Lung (tissue), 12 donors: Measurements from ENCODE around the gene LINGO3. TPM values are rescaled to one million over a fixed set of nuclear protein-coding genes. Genes with fewer than 3 reads are reported as not detected.
A peak's percentile ranks its signal among the peaks of the same experiment; 100 is the strongest.

ENCODE experiments used
- ATAC-seq: fragments of 200-7000 bp; cut with Tn5 transposase; one replicate; pipeline ENCODE4 v1.9.1; 2020; ENCODE audit warnings: moderate number of reproducible peaks; ENCODE audit not compliant: insufficient read depth, low FRiP score
- DNase-seq, 3 donors: peaks; one replicate each; pipeline ENCODE4 v3.0.0-alpha.2; 2013 to 2017
- H3K27ac ChIP-seq, 2 donors: one replicate each; pipeline ENCODE4 v1.5.1; 2013; ENCODE audit warnings: mild to moderate bottlenecking in 2 of 2, moderate library complexity in 2 of 2, control low read depth in 1 of 2, inconsistent platforms in 1 of 2, low read depth in 1 of 2, low read length in 1 of 2
- H3K27me3 ChIP-seq, 3 donors: one replicate each; pipeline ENCODE4 v1.5.1; 2013; ENCODE audit warnings: low read length in 2 of 3; ENCODE audit not compliant: control insufficient read depth in 3 of 3, insufficient read depth in 3 of 3
- H3K36me3 ChIP-seq, 4 donors: one replicate each; pipeline ENCODE4 v1.5.1; 2013; ENCODE audit warnings: low read length in 4 of 4, mild to moderate bottlenecking in 1 of 4, moderate library complexity in 1 of 4; ENCODE audit not compliant: control insufficient read depth in 4 of 4, insufficient read depth in 4 of 4
- H3K4me1 ChIP-seq, 5 donors: one replicate each; pipeline ENCODE4 v1.5.1; 2013; ENCODE audit warnings: low read length in 5 of 5, mild to moderate bottlenecking in 2 of 5, moderate library complexity in 1 of 5; ENCODE audit not compliant: control insufficient read depth in 5 of 5, insufficient read depth in 5 of 5
- H3K4me3 ChIP-seq: one replicate; pipeline ENCODE4 v1.5.1; 2013; ENCODE audit warnings: mild to moderate bottlenecking, control low read depth, moderate library complexity
- H3K9ac ChIP-seq, 2 donors: one replicate each; pipeline ENCODE4 v1.5.1; 2013; ENCODE audit warnings: low read length in 2 of 2, control low read depth in 1 of 2; ENCODE audit not compliant: insufficient read depth in 1 of 2
- H3K9me3 ChIP-seq, 4 donors: one replicate each; pipeline ENCODE4 v1.5.1; 2013; ENCODE audit warnings: low read length in 3 of 4, mild to moderate bottlenecking in 1 of 4, moderate library complexity in 1 of 4; ENCODE audit not compliant: control insufficient read depth in 4 of 4, insufficient read depth in 3 of 4
- CTCF ChIP-seq: IDR thresholded peaks from 2 replicates; pipeline ENCODE4 v1.5.1; 2012; ENCODE audit warnings: mild to moderate bottlenecking; ENCODE audit errors: control extremely low read depth, extremely low read depth
- WGBS, 2 donors: extraction: QIAGEN DNeasy Blood & Tissue Kit; methylation state at CpG; one replicate each; pipeline ENCODE4 v1.1.7; 2013; 5-methylcytosine and 5-hydroxymethylcytosine counted together
- polyA plus RNA-seq, 2 donors: library from polyadenylated mRNA; stranded (reverse); fragments of 200-250 nt; gene quantifications; one replicate each; pipeline ENCODE4 v1.2.1, GENCODE V29; 2013
- total RNA-seq, 2 donors: library from RNA; depleted of rRNA in 1 of 2; stranded (reverse); fragments of >200 nt in 1 of 2; gene quantifications; one replicate each; pipeline ENCODE4 v1.2.1, GENCODE V29; 2014 to 2021
- donor health status: control.
- donor health status: control.
- donor health status: Bipolar disorder and iron deficiency.
- donor health status: healthy.
- donor health status: DM: yes; HTN: yes; CAD: no.

The LINGO3 gene
- total and polyA plus RNA-seq, 4 donors = 0.10 to 1.0 (median 0.21) TPM; not detected in 1

GRCh38 chr19:2315121-2315817, 7.3 kb upstream of the LINGO3 start:
- TF ChIP-seq CTCF = no peak
- no peak for DNase-seq
- Histone ChIP-seq H3K4me3 (no peak overlapping the region), H3K9me3 (peaks cover 0 to 6% (median 2%) of the 10 kb centered on the region in 4 donors), H3K36me3 (no peaks in the 10 kb centered on the region), H3K9ac (no peak overlapping the region), H3K27ac (no peak overlapping the region), H3K4me1 (no peaks in the 10 kb centered on the region), H3K27me3 (peaks cover 0 to 5% (median 3%) of the 10 kb centered on the region in 3 donors)
- WGBS, 2 donors = 85% methylated on average over 7 of the region's 7 CpGs
- peak; percentile 16 for ATAC-seq

GRCh38 chr19:2312820-2313501, 5.0 kb upstream of the LINGO3 start:
- no peak for TF ChIP-seq CTCF
- 35 to 40% methylated on average over 28 of the region's 28 CpGs for WGBS, 2 donors
- peaks cover 0 to 19% (median 19%) of the 10 kb centered on the region in 3 donors for H3K27me3 ChIP-seq

GRCh38 chr19:2311093-2311492, 3.1 kb upstream of the LINGO3 start:
- Histone ChIP-seq H3K27me3 (peaks cover 4 to 34% (median 24%) of the 10 kb centered on the region in 3 donors), H3K4me3 (no peak overlapping the region), H3K9me3 (peaks cover 0 to 6% (median 2%) of the 10 kb centered on the region in 4 donors), H3K9ac (no peak overlapping the region), H3K27ac (no peak overlapping the region), H3K36me3 (no peaks in the 10 kb centered on the region), H3K4me1 (peaks cover 0 to 3% (median 0%) of the 10 kb centered on the region in 5 donors)
- no peak for DNase-seq
- 95 to 96% methylated on average over 4 of the region's 4 CpGs for WGBS, 2 donors
- no peak for ATAC-seq
- TF ChIP-seq CTCF = no peak

More at GRCh38 chr19:2312820-2313501, 5.0 kb upstream of the LINGO3 start:
- H3K9ac ChIP-seq = no peak overlapping the region
- DNase-seq (no peak), ATAC-seq (no peak)
- no peaks in the 10 kb centered on the region for H3K36me3 ChIP-seq
- H3K4me3 ChIP-seq = no peak overlapping the region
- H3K9me3 ChIP-seq = peaks cover 0 to 6% (median 2%) of the 10 kb centered on the region in 4 donors
- H3K27ac ChIP-seq = no peak overlapping the region
- peaks cover 0 to 3% (median 0%) of the 10 kb centered on the region in 5 donors for H3K4me1 ChIP-seq
